Activated effector memory CD4-positive, alpha-beta T cell treated with Interleukin-2 at 50 U/mL for 16 hours (primary cell): Measurements from ENCODE around the gene KRTAP1-1.
"Not testable (repeated sequence)": the region's sequence is repeated elsewhere in the genome, so short reads cannot be mapped to it uniquely, and the experiment has no call there.

Experiments used
- DNase-seq: peaks from one replicate; pipeline ENCODE4 v3.0.0-alpha.2; 2020

The KRTAP1-1 gene, protein sequence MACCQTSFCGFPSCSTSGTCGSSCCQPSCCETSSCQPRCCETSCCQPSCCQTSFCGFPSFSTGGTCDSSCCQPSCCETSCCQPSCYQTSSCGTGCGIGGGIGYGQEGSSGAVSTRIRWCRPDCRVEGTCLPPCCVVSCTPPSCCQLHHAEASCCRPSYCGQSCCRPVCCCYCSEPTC

DNA sequence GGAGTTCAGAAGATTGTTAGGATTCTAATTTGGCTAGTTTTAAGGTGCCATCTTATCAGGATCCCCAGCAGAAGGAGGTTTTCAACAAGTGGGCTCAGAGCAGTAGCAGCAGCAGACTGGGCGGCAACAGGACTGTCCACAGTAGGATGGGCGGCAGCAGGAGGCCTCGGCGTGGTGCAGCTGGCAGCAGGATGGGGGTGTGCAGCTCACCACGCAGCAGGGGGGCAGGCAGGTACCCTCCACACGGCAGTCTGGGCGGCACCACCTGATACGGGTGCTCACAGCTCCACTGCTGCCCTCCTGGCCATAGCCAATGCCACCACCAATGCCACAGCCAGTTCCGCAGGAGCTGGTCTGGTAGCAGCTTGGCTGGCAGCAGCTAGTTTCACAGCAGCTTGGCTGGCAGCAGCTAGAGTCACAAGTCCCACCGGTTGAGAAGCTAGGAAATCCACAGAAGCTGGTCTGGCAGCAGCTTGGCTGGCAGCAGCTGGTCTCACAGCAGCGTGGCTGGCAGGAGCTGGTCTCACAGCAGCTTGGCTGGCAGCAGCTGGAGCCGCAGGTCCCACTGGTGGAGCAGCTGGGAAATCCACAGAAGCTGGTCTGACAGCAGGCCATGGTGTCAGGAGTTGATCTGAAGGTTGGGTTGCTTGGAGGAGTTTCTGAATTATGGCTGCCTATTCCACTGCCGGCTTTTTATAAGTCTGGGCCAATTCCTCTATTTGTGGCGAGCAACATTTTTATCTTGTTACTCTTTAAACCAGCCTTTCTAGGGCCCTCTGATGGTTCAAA, at the start of gene KRTAP1-1:
KRTAP1-1 (minus strand) TSS at position 668 of the 789 bp plus-strand sequence; CDS start at position 615, 53 bp downstream.
- not testable (repeated sequence) for DNase-seq

DNA sequence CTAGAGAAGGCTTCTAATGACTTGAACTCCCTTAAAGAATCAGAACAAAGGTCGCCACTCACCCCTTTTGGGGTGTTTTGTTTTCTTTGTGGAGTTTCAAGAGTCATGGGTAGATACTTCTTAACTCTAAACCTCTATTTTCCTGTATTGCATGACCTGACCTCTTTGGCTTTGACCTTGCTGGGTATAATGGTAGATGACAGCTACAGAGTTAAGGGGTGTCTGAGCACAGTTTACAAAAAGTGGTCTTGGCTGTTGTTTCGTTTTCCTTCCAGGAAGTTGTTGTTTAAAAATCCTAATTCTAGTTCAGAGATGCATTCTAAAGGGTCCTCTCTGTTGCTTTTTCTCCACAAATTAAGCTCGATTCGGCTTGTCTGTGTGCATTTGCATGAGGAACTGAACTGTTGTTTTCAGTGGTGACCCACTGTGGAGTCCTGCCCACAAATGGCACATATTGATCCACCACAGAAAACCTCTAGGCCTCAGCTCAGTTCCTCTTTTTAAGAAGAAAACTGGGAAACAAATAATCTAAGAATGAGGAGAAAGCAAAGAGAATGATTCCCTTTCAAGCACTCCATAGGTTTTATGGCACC, 47.6 kb upstream of the KRTAP1-1 start:
- not testable (repeated sequence) for DNase-seq

DNA sequence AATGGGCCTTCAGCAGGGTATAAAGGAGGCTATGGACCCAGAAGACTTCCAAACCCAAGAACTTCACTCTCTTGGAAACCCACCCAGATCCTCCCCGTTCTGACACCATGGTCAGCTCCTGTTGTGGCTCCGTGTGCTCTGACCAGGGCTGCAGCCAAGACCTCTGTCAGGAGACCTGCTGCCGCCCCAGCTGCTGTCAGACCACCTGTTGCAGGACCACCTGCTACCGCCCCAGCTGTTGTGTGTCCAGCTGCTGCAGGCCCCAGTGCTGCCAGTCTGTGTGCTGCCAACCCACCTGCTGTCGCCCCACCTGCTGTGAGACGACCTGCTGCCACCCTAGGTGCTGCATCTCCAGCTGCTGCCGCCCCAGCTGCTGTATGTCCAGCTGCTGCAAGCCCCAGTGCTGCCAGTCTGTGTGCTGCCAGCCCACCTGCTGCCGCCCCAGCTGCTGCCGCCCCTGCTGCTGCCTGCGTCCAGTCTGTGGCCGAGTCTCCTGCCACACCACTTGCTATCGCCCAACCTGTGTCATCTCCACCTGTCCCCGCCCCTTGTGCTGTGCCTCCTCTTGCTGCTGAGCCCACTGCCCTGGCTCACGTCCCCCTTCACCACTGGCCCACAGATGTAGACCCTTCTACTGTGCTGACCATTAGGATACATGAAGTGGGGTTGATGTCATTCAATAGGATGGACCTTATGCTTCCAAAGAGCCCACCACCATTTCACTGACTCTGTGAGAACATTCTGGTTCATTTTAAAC, 43.0 kb upstream of the KRTAP1-1 start, which contains the start of gene KRTAP4-7:
KRTAP4-7 (plus strand) TSS at position 51 of the 757 bp plus-strand sequence; CDS start at position 108, 57 bp downstream.
- DNase-seq: not testable (repeated sequence)

DNA sequence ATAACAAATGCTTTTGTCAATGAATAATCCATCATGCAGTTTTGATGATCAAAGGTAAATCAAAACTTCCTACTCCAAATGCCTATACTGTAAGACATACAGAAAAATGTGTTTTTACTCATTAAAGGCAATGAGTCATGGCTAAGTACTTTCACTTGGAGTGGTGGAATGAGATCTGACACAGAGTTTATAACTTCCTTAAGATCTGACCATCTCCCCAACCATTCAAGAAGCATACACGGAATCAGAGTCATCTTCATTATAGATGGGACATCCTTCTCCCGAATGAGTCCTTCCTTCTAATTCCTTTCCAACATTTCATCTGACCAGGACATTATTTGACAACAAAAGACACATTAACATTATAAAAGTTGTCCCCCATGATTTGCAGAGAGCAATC, 42.2 kb upstream of the KRTAP1-1 start:
- DNase-seq: not testable (repeated sequence)

DNA sequence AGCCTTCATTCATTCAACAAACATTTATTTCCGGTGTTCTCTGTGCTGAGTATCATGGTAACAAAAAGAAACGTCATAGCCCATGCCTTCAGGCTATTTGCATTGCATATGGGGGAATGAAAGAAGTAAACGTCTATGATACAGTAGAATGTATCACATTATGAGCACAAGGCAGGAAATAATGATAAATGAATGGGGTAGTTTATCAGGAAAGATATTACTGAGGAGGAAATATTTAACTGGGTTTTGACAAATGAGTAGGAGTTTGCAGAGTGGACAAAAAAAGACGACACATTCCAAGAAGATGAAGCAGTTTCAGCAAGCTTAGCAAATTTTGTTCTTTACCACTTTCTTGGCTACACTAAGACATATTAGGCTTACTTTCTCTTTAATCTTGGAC, 41.4 kb upstream of the KRTAP1-1 start:
- no peak for DNase-seq

DNA sequence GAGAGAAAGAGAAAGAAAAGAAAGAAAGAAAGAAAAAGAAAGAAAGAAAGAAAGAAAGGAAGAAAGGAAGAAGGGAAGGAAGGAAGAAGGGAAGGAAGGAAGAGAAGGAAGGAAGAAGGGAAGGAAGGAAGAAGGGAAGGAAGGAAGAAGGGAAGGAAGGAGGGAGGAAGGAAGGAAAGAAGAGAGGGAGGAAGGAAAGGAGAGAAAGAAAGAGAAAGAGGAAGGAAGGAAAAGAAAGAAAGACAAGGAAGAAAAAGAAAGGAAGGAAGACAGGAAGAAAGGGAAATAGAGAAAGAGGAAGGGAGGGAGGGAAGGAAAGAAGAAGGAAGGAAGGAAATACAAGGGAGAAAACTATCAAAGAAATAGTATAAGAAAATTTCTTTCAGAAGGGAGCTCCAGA, 35.5 kb upstream of the KRTAP1-1 start:
- no peak for DNase-seq

DNA sequence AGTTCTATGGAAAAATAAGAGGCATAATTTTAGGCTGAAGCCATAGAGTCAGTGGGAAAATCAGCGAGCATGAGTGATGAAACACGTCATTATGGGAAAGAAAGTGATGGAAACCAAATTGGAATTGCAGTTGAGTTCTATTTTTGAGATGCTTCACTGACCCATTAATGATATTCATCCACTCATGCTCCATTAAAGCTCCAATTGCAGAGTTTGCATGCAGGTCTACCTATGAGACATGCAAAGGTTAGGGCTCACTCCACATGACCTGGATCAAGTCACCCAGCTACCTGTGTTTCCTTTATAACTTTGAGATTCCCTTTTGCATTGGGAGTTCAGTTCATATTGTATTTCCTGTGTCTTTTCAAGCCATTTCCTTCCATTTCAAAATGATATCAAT, 32.4 kb upstream of the KRTAP1-1 start:
- DNase-seq: no peak

DNA sequence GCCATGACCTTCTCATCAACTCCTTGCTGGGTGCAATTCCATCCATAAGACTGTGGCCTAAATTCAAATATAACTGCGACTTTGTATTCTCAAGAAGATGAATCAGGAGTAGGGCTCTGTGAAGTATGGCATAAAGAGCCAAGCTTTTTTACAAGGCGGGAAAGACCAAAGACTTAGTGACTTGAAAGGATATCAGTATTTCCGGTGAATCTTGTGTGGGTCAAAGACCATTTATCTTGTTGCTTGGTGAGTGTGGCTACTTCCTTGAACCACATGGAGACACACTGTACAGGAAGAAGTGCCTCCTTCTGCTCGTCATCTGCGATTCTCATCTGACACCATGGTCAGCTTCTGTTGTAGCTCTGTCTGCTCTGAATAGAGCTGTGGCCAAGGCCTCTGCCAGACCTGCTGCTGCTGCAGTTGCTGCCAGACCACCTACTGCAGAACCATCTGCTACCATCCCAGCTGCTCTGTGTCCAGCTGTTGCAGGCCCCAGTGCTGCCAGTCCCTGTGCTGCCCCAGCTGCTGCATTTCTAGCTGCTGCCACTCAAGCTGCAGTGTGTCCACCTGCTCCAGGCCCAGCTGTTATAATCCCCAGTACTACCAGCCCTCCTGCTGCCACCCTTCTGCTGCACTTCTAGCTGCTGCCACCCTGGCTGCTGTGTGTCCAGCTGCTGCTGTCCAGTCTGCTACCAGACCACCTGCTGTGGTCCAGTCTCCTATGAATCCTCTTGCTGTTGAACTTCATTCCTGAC, 30.5 kb upstream of the KRTAP1-1 start:
- DNase-seq: no peak

DNA sequence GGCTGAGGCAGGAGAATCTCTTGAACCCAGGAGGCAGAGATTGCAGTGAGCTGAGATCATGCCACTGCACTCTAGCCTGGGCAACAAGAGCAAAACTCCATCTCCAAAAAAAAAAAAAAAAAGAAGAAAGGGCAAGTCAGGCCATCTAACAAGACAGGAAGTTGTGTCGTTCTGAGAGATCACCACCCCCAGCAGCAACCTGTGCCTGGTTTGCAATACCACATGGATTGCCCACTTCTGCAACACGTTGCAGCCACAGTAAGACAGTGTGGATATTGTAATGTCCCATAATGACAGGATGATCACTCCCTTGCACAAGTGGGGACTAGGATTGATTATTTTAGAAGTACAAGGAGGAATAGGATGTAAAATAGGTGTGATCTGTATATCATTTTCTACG, 27.8 kb upstream of the KRTAP1-1 start:
- no peak for DNase-seq

DNA sequence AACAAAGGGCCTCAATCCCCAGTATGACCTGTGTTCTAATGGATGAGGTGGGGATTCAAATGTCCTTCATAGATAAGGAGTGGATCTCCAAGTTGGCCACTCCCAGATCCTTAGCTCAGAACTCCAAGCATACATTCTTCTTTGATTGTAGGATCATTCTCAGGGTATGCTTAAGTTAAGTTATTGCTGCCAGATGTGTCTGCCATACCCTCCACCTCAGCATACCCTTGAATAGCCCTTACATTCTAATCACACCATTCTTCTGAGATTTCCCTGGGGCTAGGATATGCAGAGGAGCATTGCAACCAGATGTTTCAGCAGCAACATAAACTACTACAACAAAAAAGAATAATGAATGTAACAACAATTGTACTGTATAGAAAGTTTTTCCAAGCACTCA, 26.0 kb upstream of the KRTAP1-1 start:
- DNase-seq: no peak

DNA sequence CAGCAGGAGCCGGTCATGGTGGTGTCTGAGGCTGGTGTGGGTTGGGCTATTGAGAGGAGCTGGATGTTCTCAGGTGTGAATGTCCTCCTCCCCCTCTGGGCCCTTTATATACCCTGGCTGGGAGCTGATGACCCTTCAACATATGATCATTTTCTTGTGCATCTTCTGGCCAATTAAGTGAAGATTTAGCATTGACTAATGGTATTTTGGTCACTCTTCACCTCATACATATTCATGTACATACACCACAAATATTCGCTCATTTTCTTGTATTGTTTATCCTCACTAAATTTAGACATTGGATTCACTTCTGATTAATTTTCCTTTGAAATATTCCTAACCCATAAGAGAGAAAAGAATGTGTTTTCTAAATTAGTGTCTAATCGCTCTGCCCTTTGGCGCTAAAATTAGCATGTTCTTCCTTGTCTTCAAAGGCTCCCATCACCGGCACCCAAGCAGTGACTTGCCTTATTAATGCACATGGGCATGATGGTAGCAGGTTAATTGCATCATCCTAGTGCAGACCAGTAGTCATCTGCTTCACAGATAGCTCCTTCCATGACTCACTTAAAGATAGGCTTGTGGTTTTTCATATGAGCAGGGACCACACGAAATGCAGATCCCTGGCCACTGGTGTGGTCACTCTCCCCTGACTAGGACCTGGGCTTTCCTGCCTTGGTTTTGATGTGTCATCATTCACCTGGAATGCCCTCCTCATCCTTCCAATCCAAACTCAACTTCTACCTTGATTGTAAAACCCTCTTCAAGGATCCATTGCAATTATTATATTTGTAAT, 24.8 kb upstream of the KRTAP1-1 start, which contains the start of gene KRTAP2-4:
KRTAP2-4 (minus strand) TSS at position 51 of the 796 bp plus-strand sequence; CDS start at position 17, 34 bp downstream.
- no peak for DNase-seq

DNA sequence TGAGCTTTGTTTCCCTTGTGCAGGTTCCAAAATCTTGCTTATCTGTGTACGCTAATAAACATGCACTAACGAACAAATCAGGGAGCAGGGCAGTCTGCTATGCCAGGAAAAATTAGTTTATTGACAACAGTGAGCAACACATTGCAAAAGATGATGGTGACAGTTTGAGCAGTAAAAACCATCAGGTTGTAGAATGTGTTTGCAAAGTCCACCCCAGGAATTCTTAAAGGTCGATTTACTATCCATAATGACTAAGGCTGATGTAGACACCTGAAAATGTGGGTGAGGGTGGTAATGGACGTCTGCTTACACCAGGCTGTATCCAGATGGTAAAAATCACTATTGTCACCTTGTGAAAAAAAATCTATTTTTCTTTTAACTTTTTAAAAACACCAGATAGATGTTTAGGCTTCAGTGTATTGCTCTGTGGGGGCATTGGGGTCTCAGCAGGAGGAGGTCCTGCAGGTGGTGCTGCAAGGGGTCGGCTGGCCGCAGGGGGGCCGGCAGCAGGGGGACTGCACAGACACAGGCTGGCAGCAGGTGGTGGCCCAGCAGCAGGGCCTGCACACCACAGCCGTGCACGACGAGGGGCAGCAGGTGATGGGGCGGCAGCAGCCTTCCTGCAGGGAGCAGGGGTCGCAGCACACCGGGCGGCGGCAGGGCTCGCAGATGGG, 23.9 kb upstream of the KRTAP1-1 start:
- DNase-seq: not testable (repeated sequence)

DNA sequence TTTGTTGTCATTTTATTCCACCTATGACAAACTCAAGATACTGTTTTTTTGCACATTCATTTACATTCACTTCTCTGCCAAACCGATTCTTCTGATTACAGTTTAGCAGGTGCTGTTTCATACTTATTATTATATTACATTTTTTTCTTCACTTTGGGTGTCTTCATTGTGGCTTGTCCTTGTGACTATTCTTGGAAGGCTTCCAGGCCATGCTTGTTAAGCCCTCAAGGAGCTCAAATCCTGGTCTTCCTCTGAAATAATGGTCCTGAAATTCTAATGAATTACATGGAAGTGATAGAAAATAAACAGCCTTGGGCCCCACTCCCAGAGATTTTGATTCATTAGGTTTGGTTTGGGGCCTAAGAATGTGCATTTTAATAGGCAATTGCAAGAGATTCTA, 23.1 kb upstream of the KRTAP1-1 start:
- no peak for DNase-seq

DNA sequence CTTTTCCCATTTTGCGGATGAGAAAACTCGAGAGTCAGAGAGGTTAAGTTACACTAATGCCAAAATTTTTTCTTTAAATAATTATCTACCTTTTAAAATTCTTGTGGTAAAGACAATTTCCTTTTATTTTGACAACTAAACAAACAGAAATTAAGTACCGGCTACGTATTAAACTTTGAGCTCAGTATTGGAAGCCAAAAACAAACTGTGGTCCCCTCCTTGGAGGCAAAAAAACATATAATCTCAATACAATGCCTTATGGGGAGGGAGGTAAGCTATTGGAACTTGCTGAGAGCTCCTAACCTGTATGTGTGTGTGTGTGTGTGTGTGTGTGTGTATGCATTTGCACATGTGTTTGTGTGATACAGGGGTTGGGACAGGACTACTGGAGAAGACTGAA, 22.2 kb upstream of the KRTAP1-1 start:
- no peak for DNase-seq

DNA sequence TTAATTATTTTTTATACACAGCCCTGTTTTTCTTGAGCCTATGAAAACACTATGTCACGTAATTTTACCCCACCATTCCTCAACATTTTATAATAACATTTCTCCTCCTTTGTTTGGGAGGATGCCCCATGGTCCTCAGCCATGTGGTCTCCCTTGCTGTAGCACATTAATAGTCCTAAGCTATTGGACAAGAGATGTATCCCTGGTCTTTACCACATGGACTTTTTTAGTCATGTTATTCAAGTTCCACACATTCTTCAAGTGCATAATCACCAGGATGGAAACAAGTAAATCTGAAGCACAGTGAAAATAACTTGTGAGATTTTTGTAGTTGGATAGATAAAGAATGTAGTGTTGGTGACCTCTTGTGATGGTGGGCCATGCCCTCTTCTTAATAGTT, 20.7 kb upstream of the KRTAP1-1 start:
- DNase-seq: no peak

DNA sequence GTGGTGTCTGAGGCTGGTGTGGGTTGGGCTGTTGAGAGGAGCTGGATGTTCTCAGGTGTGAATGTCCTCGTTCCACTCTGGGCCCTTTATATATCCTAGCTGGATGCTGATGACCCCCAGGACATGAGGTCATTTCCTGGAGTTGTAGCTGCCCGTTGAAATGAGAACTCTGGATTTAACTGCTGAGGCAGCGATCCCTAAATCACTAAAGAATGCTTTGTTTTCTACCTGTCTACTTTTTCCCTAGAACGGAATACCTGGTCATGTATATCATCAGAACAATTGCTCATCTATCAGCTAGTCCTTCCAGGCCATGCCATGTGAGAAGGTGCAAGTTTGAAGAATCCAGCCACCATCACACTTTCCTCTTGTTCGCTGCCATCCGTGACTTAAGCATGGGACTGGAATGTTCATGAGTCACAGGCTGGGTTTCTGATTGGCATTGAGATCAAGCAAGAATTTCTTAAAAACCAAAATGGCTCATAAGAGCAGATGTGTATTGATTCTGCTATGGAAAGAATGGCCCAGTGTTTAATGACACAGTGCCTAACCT, 18.9 kb upstream of the KRTAP1-1 start, which contains the start of gene KRTAP2-3:
KRTAP2-3 (minus strand) TSS at position 63 of the 553 bp plus-strand sequence. CDS start 64 bp downstream, outside the sequence.
- DNase-seq: no peak

DNA sequence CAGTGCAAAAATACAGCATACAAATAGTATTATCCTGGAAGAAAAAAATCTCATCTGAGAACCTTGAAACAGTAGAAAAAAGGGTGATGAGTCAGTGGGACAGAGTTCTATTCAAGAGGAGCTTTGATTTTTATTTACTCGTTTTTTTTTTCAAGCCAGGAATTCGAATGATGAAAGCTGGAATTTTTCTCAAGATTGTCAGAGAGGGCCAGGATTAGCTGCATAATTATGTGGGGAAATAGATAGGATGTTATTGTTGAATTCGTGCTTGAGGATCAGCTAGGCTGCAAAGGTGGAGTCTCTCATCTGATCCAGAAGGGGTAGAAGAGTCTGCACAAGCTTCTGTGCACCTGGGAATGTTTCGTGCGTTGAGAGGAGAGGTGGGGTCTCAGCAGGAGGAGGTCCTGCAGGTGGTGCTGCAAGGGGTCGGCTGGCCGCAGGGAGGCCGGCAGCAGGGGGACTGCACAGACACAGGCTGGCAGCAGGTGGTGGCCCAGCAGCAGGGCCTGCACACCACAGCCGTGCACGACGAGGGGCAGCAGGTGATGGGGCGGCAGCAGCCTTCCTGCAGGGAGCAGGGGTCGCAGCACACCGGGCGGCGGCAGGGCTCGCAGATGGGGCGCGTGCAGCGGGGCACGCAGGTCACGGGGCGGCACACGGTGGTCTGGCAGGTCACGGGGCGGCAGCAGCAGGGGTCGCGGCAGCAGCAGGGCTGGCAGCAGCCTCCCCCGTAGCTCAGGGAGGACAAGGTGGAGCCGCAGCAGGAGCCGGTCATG, 18.2 kb upstream of the KRTAP1-1 start:
- DNase-seq: not testable (repeated sequence)

DNA sequence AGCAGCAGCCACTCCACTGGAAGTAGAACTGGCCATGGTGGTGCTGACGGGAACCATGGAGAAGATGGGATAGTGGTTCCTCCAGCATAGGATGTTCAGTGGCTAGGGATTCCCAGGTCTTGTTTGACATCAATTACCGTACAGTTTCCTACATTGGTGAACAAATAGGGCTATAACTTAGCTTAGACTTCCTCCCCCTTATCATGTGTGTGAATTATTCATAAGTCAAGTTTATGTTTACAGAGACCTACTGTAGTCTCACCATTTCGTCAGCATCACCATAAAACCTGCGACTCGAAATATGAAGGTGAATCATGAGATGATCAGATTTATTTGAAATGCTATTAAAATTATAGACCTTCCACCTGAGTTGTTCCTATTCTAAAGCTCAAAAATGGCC, 17.5 kb upstream of the KRTAP1-1 start:
- no peak for DNase-seq

DNA sequence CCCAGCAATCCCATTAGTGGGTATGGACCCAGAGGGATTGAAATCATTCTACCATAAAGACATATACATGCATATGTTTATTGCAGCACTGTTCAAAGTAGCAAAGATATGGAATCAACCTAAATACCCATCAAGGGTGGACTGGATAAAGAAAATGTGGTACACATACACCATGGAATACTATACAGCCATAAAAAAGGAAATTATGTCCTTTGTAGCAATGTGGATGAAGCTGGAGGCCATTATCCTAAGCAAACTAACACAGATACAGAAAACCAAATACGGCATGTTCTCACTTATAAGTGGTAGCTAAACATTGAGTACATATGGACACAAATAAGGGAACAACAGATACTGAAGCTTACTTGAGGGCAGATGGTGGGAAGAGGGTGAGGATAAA, 16.3 kb upstream of the KRTAP1-1 start:
- no peak for DNase-seq

DNA sequence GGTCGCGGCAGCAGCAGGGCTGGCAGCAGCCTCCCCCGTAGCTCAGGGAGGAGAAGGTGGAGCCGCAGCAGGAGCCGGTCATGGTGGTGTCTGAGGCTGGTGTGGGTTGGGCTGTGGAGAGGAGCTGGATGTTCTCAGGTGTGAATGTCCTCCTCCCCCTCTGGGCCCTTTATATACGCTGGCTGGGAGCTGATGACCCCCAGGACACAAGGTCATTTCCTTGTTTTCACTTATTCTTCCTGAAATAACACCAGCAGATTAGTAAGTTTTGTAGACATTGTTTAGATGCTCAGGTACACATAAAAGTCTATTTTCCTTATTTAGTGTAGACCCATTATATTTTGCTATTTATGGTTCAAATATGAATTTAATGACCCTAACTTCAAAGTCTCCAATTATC, 13.9 kb upstream of the KRTAP1-1 start, which contains the start of gene KRTAP2-2:
KRTAP2-2 (minus strand) TSS at position 101 of the 400 bp plus-strand sequence; CDS start at position 82, 19 bp downstream.
- DNase-seq: not testable (repeated sequence)
